ENCODE data around the gene ENTR1.
A peak's percentile ranks its signal among the peaks of the same experiment; 100 is the strongest.

ENTR1 gene

GRCh38 chr9:136398286-136398685, 12.1 kb downstream of the ENTR1 start:
- DNase-seq (ENCODE audit: low read depth in 1 of 2, low spot score in 1 of 2), result no peak

DNA sequence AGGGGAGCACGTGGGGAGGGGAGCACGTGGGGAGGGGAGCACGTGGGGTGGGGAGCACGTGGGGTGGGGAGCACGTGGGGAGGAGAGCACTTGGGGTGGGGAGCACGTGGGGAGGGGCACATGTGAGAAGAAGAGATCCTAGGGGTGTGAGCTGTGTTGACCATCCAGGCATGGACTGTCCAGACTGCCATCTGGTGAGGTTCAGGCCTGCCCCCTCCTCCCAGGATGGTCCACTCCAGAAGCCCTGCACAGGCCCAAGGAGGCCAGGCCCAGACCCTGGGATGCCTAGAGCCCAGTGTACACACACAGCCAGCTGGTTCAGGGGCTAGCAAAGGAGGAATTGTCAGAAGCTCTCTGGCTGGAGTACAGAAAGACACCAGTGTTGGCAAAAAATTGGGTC, 12.8 kb downstream of the ENTR1 start:
- no peak for DNase-seq (ENCODE audit: low read depth in 1 of 2, low spot score in 1 of 2)

GRCh38 chr9:136396219-136396515, 14.2 kb downstream of the ENTR1 start:
- no peak for DNase-seq (ENCODE audit: low read depth in 1 of 2, low spot score in 1 of 2)

DNA sequence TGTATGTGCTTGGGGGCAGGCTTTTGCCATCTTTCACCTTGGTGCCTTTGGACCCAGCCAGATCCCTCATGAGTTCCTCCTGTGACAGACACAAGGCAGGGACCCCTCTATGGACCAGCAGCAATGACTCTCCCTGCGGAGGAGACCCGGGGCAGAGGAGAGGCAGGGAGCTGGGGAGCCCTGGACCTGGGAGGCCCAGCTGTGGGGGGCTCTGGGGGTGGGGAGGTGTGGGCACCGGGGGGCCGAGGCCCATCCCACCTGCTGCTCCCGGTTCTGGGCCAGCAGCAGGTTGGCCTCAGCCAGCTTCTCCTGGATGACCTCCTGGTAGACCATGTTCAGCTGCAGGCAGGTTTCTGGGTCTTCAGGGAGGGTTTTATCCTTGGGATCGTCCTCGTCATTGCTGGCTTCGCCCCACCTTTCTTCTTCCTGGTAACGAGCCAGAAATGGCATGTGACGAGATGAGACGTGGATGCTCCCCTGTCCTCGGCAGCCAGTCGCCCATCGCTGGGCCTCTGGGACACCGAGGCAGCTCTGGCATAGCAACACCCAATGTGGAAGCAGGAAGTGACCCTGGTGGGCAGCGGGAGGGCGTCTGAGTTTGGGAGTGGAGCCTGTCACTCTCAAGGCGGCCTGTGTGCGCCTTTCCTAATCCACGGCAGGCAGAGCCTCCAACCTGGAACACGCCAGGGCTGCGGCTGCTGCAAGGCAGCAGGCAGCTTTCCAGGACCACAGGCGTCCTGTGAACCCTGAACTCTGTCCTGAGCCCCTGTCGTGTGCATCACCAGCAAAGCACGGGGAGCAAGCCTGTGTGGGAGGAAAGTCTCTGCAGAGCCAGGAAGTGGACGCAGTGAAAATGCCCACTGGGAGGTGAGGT, 14.8 kb downstream of the ENTR1 start:
- DNase-seq (ENCODE audit: low read depth in 1 of 2, low spot score in 1 of 2), result no peak

GRCh38 chr9:136395020-136395340, 15.4 kb downstream of the ENTR1 start:
- no peak for DNase-seq (ENCODE audit: low read depth in 1 of 2, low spot score in 1 of 2)

DNA sequence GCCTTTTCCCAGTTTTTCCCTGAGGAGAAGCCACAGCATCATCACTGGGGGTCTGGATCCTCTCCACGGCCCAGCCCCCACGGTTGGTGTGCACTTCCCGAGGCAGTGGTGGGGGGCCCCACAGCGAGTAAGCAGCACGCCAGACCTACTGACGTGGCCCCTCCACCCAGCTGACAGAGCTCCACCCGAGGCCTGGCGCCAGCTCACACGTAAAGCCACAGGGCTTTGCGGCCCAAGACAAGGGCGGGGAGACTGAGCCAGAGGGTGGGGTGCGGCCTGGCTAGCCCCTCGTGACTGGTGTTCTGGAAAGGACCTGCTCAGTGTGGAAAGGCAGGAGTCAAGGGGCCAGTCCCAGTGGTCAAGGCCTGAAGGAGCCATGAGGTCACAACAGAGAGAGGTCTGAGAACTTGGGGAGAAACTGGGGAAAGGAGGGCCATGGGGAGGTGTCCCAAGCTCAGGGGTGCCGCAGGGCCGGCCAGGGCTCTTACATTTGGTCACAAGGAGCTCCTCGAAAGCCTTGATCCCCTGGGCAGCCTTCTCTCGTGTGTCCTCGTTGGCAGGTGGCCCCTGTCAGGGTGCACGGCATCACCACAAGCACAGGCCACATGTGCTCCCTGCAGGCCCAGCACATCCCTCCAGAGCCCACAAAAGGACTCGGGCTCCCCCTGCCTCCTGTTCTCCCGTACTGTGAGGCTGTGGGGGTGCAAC, 15.9 kb downstream of the ENTR1 start:
- DNase-seq (ENCODE audit: low read depth in 1 of 2, low spot score in 1 of 2), result no peak

- DNase-seq (ENCODE audit: low read depth in 1 of 2, low spot score in 1 of 2), result no peak
These were observed 16.9 kb downstream of the ENTR1 start for GRCh38 chr9:136393531-136393930.

- no peak for DNase-seq (ENCODE audit: low read depth in 1 of 2, low spot score in 1 of 2)
These were observed 17.6 kb downstream of the ENTR1 start for GRCh38 chr9:136392538-136393449.

GRCh38 chr9:136391737-136392537, 18.5 kb downstream of the ENTR1 start:
- no peak for DNase-seq (ENCODE audit: low read depth in 1 of 2, low spot score in 1 of 2)

DNA sequence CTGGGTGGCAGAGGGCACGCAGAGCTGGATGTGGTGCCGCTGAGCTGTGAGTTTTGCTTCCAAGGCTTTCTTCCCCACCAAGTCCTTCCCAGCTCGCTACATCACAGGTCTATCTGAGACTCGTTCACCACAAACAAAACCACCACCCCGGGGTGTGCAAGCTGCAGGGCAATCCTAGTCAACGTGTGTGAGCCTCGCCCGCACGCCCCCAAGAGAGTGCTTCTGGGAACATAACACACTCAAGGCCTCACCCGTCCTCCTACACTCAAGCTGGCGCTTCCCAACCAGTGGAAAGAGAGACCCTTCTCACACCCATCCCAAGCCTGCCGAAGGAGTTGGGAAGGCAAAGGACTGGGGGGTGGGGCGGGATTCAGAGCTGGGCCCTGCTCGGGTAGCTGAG, 21.0 kb downstream of the ENTR1 start:
- DNase-seq (ENCODE audit: low read depth in 1 of 2, low spot score in 1 of 2), result no peak

DNA sequence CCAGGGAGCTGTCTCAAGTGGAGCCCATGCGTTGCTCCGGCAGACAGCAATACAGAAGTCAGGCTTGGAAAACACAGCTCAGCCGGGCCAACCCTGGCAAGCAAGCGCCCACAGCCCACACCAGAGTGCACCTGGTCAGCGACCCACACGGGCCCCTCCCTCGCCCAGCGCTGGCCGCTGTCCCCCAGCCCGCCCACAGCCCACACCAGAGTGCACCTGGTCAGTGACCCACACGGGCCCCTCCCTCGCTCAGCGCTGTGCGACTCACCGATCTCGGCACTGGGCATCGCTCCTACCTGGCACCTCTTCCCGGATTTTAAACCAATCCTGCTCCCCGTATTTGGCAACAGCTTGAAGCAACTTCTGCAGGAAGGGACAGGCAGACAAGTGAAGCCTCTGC, 23.2 kb downstream of the ENTR1 start:
- no peak for DNase-seq (ENCODE audit: low read depth in 1 of 2, low spot score in 1 of 2)

DNA sequence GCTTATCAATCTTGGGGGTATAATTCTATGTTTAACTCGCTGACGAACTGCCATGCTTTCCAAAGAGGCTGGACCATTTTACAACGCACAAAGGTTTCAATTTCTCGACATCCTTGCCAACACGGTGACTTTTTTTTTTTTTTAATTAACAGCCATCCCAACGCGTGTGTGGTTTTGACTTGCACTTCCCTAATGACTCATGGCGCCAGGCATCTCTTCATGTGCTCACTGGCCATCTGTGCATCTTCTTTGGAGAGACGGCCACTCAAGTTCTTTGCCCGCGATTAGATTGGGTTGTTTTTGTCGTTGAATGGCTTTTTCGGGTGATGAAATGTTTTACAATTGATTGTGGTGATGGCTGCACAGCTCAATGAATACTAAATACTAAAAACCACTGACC, 24.4 kb downstream of the ENTR1 start:
- no peak for DNase-seq (ENCODE audit: low read depth in 1 of 2, low spot score in 1 of 2)

- DNase-seq (ENCODE audit: low read depth in 1 of 2, low spot score in 1 of 2), result peak in 1 of 2 donors; percentile 23
These were observed 25.4 kb downstream of the ENTR1 start for GRCh38 chr9:136385015-136385414.

GRCh38 chr9:136383436-136383835, 27.0 kb downstream of the ENTR1 start:
- DNase-seq (ENCODE audit: low read depth in 1 of 2, low spot score in 1 of 2), result no peak

DNA sequence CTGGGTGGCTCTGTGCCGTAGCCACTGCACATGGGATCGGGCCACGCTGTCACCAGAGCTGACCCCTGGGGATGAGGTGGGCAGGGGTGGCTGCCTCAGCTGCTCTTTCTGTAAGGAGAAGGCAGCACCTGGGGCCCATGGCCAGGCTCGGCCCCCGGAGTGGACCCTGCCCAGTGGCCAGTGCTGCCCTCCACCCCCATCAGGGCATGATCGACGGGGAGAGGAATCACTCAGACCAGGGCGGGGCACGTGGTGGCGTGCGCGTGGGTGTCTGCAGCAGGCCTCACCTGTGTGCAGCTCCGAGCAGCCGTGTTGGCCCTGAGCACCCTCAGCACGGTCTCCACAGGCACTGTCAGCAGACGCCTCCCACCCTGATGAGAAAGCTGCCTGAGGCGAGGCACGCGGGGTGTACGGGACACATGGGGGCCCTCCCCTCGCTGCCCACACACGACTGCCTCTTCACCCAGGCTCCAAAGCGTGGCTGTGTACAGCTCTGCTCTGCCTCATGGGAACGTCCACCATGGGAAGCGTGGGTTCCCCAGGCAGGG, 28.4 kb downstream of the ENTR1 start:
- DNase-seq (ENCODE audit: low read depth in 1 of 2, low spot score in 1 of 2), result no peak

- no peak for DNase-seq (ENCODE audit: low read depth in 1 of 2, low spot score in 1 of 2)
These were observed 29.1 kb downstream of the ENTR1 start for GRCh38 chr9:136381311-136381710.

- DNase-seq (ENCODE audit: low read depth in 1 of 2, low spot score in 1 of 2), result no peak
These were observed 30.0 kb downstream of the ENTR1 start for GRCh38 chr9:136380381-136380780.

- no peak for DNase-seq (ENCODE audit: low read depth in 1 of 2, low spot score in 1 of 2)
These were observed 30.5 kb downstream of the ENTR1 start for GRCh38 chr9:136379891-136380290.

DNA sequence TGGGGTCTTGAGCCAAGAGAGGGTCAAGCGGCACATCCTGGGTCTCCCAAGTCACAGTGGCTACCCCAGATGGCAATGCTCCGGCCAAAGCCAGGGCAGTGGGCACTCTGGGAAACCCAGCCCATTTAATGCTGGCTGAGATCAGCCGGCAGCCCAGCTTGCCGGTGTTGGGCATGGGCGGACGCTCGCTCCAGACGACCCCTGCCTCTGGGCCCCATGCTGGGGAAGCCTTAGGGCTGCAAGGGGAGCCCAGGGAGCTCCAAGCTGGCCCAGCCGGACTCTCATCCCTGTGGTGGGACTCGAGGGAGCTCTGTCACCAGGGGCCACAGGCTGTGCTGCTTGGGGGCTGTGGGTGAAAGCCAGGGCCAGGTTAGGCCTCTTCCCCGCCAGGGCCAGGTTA, 31.0 kb downstream of the ENTR1 start:
- DNase-seq (ENCODE audit: low read depth in 1 of 2, low spot score in 1 of 2), result no peak

GRCh38 chr9:136379003-136379287, 31.5 kb downstream of the ENTR1 start:
- DNase-seq (ENCODE audit: low read depth in 1 of 2, low spot score in 1 of 2), result no peak
